ENCODE data around the gene TFF3.

The TFF3 gene

GRCh38 chr21:42319851-42320572 lies 4.8 kb upstream of the TFF3 start:
- no peak for DNase-seq

DNA sequence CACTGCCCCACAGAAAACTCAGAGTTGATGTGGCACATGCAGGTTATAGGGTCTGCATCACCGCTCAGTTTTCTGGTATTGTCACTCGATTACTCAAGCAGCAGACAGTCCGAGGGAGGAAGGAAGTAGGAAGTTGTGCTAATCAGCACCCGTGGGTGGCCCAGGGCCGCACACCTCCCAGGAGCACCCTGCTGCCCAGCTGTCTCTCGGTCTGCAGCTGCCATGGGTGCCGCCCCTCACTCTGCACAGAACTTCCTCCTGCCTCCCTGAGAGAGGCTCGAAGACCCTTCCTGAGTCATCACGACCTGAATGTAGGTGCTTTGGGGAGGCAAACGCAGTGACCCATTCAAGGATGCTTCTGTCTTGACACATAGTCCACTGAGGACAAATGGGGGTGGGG lies 4.2 kb upstream of the TFF3 start:
- DNase-seq, result no peak

GRCh38 chr21:42317826-42318746 lies 2.9 kb upstream of the TFF3 start:
- no peak for DNase-seq

DNA sequence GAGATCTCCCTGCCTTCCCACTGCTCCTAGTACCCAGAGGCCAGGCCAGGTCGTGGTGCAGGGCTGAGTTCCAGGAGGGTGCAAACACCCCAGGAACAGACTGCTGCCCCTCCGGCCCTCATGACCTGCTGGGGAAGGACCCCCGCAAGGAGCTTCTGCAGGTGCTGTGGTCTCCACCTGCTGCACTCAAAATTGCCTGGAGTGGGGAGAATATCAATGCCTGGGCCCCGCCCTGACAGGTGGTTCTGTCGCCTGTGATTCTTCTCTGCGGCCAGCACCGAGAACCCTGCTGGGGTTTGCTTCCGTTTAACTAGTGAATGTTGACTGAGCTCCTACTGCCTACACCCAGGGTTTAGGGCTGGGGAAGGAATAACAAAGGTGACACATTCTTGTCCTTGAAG lies 2.1 kb upstream of the TFF3 start:
- DNase-seq, result no peak

- no peak for DNase-seq
Observed at GRCh38 chr21:42316891-42317290, 1.7 kb upstream of the TFF3 start.

GRCh38 chr21:42314616-42315295 lies 453 bp downstream of the TFF3 start:
- no peak for DNase-seq

DNA sequence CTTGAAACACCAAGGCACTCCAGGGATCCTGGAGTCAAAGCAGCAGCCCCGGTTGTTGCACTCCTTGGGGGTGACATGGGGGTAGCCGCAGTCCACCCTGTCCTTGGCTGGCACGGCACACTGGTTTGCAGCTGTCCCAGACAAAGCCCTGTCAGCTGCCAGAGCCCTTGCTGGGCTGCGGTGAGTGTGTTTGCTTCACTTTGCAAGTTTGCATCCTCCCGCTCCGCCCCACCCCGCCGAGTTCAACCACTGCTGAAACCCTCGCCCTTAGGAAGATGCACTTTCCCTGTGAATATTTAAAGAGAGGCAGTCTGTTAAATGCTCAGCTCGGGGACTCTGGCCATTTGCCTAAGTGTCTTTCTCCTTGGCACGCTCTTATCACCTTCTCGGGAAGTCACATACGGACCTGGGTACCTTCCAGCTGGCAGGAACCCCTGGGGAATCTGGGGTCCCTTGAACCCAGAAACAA lies 1.7 kb downstream of the TFF3 start:
- DNase-seq, result no peak

GRCh38 chr21:42312626-42313104 lies 2.5 kb downstream of the TFF3 start:
- DNase-seq, result no peak

DNA sequence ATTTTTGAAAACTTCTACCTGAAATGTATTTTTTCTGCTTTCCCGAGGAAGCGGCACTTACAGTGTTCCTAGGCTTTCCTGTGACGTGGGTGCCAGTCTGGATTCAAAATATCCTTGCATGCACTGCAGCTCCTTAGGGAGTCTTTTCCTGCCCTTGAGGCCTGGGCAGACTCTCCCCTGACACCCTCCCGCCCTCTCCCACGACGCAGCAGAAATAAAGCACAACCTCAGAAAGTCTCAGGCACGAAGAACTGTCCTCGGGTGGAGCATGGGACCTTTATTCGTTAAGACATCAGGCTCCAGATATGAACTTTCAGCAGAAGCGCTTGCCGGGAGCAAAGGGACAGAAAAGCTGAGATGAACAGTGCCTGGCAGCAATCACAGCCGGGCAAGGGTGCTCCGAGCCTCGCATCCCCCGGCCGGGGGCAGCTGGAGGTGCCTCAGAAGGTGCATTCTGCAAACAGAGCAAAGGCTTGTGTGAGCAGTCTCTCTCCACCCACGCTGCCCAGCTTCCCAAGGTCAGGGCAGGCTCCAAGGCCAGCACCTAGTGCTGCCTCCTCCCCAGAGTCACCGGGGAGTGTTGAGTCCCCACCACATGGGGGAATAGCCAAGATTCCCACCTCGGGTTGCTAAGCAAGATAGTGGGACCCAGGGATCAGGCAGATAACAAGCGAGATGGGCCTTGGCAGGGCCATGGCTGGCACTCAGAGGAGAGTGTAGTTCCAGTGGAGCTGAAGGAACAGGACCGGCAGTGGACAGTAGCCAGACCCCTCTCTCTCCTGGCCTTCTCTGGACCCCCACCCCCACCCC lies 3.2 kb downstream of the TFF3 start:
- no peak for DNase-seq

GRCh38 chr21:42311160-42311559 lies 4.0 kb downstream of the TFF3 start:
- no peak for DNase-seq

DNA sequence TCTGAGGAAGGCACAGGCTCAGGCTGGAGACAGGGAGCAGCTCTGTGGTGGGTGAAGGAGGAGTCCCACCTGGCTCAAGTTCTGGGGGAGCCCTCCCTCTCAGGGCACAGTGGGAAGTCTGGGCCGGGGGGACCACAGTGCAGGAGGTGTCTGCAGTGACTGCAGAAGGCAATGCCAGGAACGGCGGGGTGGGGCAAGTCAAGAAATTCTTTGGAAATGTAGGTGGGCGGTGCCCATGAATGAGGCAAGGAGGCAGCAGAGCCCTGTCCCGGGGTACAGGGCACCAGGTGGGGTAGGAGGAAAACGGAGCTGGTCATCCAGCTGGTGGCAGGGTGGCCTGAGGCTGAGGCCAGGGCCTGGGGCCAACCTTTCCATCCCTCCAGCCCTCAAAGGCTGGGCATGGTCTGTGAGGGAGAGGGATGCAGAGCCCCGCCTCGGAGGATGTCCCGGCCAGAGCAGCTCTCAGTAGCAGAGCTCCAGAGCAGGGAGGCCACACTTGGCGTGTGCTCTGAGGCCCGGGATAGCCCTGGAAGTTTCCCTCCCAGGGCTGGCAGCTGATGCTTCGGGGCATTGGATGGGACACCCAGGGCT lies 4.7 kb downstream of the TFF3 start:
- no peak for DNase-seq

DNA sequence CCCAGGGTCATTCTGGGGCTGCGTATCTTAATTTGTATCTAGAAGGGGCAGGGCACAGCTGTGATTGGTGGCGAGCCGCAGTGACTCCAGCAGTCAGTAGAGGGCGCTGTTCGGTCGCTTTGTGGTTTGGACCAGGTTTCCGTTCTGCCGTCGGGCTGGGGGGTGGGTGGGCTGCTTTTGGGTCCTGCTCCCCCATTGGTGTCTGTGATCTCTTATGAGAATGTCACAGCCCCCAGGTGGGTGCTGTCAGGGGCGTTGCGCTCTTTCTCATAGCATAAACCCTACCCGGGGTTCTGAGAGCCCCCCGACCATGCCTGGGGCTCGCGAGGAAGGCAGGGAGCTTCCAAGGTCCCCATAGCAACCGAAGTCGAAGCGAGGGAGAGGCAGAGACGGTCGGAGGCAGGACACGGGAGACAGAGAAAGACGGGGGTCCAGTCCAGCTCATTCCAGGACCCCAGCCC lies 5.4 kb downstream of the TFF3 start:
- DNase-seq, result peak; percentile 78

DNA sequence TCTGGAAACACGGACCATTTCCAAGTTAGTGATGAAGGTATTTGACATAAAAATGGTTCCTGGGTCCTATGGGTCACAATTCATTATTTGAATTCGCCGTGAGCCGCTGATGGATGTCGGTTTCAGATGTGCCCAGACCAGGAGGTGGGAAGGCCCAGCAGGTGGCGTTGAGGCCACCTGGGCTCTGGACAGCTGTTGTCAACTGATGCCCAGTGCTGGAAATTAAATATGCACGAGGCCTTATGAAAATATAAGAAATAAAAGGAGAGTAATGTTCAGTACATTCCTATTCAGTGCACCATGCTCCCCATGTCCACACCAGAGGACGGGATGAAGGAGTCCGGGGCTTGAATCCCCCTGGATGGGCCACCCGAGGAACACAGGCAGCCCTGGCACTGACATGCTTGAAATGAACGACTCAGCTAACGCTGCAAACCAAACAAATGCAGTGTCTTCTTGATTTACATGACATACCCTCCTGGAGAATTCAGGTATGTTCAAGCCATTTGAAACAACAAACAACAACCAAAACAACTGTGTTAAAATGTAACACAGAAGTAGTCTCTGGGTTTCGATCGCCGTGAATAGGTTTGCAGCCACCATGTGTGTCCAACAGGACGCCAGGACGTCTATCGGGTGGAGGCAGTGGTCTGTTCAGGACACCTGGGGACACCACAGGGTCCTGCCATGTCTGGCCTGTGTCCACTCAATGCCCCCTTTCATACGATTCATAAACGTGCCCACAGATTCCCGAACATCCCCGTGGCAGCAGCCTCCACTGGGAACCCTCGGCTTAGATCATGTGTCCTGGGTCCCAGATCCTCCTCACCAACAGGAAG lies 6.1 kb downstream of the TFF3 start:
- DNase-seq, result no peak

DNA sequence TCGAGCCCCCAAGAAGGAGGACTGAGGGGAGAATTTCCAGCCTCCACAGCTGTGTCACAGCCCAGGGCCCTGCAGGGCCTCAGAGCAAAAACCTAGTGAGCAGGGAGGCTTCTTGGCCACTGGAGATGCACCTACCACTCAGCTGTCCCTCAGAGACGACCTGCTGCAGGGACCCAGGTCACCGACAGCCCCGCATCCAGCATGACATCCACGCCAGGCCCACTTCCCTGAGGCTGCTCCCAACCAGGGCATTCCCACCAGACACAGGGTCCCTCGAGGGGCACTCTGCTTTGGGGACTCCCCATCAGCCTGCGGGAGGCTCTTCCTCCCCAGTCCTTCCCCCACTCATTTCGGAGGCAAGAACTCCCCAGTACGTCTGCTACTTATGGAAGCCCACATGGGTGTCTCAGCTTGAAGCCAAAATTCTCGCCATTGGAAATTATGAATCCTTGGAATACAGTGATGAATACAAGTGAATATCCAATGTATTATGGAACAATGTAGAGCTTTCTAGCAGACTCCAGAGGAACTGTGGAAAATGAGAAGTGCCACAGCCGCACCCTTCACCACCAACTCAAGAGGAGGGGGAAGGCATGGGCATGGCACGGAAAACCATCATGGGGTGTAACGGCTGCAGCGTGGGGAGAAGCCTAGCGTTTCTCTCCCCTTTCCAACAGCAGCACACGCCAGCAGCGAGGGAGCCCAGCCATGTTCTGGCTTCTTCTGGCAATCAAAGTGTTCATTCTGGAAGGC lies 6.9 kb downstream of the TFF3 start:
- DNase-seq, result no peak

GRCh38 chr21:42307106-42307505 lies 8.1 kb downstream of the TFF3 start:
- no peak for DNase-seq

DNA sequence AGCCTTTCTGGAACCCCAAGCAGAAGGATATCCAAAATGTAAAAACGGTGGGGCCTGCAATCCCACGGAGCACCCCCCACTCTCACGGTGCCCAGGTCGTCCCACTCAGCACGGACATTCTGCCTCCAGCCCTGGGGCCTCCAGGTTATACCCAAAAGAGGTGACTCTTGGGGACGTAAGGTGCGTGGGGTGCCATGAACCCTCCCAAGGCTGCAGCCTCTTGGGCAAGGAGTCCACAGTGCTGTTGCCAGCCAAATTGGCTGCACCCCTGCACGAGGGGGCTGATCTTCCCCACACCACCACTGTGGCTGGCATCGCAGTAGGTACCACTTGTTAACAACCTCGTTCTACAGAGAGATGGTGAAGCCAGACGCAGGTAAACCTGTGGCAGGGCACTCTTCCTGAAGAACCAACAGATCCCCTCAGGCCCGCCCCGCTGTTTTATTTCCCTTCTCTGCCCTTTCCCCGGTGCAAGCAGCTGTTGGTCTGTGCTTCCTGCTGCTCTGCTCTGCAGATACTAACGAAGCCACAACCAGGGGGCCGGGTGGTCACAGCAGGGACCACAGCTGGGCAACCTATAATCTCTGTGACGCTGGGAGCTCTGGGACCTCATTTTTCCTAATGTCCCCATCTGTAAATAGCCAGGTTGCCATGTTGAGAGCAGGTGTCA lies 8.7 kb downstream of the TFF3 start:
- no peak for DNase-seq

DNA sequence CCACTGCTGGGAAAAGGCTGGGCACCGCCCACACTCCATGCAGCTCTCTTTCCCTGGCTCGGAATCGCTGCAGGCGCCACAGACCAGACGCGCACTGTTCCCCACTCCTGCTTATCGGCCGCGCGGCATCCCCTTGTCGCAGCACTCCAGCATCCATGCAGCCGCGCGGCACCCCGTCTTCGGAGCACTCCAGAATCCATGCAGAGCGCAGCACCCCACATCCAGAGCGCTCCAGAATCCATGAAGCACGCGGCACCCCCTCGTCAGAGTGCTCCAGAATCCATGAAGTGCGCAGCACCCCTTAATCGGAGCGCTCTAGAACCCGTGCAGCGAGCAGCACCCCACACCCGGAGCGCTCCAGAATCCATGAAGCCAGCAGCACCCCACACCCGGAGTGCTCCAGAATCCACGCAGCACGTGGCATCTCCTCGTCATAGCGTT lies 9.5 kb downstream of the TFF3 start:
- no peak for DNase-seq

GRCh38 chr21:42304556-42305454 lies 10.4 kb downstream of the TFF3 start:
- no peak for DNase-seq
